ENCODE results near the gene PCDH7.
A peak's percentile ranks its signal among the peaks of the same experiment; 100 is the strongest.

- TF ChIP-seq CTCF (IDR thresholded peaks at IDR 0.05) (peak in 4 of 6 experiments; percentile 44 to 74 (median 64)), POLR2A (IDR thresholded peaks at IDR 0.05) (no peak)
Measured at GRCh38 chr4:30714408-30715031, 5.6 kb upstream of the PCDH7 start.
